Esophagus mucosa (tissue), 1 donor: ENCODE data around the gene ARCN1. TPM values are rescaled to one million over a fixed set of nuclear protein-coding genes. Genes with fewer than 3 reads are reported as not detected.

ENCODE experiments used
- ATAC-seq: fragments of 200-7000 bp; cut with Tn5 transposase; one replicate; pipeline ENCODE4 v1.9.1; 2020
- total RNA-seq: library from RNA; stranded (reverse); gene quantifications from one replicate; pipeline ENCODE4 v1.2.4, GENCODE V29; 2023
- donor health status: DM: yes; HTN: yes; CAD: no.

The ARCN1 gene
- total RNA-seq, 1 donor from 2014 or later: 71.7 TPM

DNA sequence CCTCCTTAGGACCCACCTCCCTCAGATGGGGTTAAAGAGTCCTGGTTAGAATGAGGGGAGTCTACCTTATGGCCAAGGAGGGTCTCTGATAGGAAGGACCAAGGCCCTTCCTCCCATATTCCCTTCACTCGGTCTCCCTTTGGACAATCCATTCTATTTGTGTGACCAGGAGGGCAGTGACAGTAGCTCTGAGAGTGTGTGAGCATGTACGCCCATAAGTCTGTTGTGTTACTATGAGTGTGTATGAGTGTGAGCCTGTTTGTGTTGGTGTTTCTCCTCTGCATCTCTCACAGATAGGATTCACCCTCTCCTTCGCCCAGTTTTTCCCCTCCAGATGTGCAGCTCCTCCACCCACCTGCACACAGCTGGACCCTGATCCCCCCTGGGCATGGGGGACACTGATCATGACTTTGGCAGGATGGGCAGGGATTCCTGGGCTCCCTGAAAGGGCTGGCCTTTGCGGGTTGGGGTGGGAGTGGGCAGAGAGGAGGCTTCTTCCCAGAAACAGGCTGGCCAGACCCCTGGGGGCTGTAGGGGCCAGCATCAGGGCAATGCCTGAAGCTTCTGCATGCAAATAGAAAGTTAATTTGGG, 49.7 kb downstream of the ARCN1 start:
- ATAC-seq: no peak

DNA sequence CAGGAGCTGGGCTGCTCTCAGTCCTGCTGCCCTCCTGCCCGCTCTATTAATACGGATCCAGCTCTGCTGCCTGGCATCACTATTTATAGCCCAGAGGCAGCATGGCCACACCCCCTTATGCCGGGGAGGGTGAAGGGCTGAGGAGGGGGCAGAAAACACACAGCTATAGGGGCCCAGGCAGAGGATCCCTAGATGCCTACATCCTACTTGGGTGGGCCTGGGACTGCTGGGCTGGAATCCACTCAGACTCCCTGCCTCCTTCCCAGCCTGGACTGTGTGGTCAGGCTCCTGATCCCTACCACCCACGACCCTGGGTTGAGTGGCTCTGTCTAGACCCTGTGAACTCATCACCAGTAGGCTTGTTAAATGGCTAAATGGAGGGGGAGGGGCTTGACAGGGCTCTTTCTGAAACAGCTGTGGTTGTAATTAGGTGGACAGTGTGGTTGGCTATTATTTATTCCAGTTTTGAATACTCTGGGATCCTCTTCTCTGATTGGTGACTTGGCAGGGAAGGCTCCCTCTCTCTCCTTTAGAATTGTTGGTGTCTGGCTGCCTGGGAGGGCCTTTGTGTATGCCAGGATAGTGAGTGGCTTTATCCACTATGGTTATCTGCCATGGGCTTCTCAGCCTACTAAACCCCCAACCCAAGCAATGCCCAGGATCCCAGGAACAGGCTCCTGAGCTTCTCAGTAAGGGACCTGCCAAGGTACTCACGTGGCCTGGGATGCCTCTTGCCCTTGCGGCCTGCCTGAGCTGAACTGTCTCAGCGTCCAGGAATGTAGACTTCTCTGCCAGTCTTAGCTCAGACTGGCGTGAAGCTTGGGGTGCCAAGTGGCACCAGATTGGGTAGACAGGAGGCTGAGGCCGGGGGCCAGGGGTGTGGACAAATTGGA, 50.4 kb downstream of the ARCN1 start:
- ATAC-seq: peak; percentile 74

DNA sequence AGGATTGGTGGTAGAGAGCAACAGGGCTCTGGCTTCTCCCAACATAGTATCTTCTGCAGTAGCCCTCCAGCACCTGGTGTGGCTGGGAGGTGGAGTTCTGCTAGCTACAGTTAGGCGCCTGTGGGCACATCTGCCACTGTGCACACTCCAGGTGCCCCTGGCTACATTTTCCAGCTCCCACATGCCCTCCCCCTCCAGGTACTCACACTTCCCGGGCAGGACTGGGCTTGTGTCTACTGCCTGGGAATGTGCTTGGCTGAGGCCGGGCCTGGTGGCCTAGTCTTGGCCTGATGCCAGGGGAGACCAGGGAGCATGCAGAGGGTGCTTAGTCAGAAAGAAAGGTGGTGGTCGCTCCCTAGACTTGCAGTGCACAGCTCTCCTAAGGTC, 51.1 kb downstream of the ARCN1 start:
- ATAC-seq: peak; percentile 34

DNA sequence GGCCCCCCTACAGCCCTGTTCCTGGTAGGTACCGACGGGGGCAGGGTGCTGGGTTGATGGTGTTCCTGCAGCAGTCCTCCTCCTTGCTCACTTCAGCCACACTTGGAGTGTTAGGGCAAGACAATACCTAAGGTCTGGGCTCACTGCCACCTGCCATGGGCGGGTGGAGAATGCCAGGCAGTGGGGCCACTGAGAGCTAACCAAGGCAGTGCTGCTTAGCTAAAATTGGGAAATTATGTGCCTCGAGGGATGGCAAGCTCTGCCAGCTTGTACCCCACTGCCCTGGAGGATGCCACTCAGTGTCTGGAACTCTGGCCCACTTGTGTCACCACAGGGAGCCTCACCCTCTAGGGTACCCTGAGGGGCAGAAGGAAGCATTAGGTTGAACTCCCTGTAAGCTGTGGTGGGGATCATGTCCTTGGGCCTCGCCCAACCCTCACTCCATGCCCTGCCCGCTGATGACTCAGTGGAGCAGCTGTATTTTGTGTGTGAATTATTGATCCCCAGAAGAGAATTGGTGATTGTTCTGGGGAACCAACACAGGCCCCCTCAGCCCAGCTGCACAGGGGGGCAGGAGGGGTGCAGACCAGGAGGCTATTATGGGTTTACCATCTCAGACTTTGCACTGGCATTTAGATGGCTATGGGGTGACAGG, 53.0 kb downstream of the ARCN1 start:
- peak; percentile 47 for ATAC-seq

DNA sequence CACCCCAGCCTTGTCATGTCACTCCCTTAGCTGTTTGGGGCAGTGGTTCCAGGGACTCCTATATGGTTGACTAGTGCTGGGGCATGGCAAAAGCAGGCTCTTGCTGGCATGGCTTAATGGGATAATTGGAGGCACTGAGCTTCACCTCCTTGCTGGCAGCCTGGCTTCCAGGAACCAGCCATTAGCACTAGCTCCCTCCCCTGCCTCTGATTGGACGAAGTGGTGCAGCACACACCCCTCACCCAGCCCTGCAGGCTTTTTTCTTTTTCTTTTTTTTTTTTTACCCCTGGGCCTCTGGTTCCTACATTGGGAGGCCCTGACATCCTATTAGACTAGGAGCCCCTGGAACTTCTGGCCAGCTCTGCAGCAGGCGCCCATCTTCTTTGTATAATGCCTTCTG, 53.8 kb downstream of the ARCN1 start:
- ATAC-seq: no peak

DNA sequence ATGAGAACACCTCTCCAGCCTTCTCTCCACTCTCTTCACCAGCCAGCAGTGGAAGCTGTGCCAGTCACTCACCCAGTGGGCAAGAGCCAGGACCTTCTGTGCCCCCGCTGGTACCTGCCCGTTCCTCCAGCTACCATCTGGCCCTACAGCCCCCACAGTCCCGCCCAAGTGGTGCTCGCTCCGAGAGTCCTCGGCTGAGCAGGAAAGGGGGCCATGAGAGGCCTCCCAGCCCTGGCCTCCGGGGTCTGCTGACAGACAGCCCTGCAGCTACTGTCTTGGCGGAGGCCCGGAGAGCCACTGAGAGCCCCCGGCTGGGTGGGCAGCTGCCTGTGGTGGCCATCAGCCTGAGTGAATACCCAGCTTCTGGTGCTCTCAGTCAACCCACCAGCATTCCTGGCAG, 55.4 kb downstream of the ARCN1 start:
- no peak for ATAC-seq

DNA sequence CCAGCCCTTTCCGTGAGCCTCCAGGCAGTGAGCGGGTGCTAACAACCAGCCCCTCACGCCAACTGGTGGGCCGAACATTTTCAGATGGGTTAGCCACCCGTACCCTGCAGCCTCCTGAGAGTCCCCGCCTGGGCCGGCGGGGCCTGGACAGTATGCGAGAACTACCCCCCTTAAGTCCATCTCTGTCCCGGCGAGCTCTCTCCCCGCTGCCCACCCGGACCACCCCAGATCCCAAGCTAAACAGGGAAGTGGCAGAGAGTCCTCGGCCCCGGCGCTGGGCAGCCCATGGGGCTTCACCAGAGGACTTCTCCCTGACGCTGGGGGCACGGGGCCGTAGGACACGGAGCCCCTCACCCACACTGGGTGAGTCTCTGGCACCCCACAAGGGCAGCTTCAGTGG, 55.8 kb downstream of the ARCN1 start:
- no peak for ATAC-seq

DNA sequence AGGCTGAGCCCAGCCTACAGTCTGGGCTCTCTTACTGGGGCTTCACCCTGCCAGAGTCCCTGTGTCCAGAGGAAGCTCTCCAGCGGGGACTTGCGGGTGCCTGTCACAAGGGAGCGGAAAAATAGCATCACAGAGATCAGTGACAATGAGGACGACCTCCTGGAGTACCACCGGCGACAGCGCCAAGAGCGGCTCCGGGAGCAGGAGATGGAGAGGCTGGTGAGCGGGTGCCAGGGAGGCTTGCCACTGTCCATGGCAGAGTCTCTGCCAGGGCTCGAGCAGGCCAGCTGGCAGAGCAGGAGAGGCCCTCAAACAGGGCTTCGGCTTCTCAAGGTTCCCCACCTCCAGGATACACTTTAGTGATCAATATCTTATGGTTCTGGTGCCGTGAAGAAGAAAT, 56.2 kb downstream of the ARCN1 start:
- ATAC-seq: no peak

DNA sequence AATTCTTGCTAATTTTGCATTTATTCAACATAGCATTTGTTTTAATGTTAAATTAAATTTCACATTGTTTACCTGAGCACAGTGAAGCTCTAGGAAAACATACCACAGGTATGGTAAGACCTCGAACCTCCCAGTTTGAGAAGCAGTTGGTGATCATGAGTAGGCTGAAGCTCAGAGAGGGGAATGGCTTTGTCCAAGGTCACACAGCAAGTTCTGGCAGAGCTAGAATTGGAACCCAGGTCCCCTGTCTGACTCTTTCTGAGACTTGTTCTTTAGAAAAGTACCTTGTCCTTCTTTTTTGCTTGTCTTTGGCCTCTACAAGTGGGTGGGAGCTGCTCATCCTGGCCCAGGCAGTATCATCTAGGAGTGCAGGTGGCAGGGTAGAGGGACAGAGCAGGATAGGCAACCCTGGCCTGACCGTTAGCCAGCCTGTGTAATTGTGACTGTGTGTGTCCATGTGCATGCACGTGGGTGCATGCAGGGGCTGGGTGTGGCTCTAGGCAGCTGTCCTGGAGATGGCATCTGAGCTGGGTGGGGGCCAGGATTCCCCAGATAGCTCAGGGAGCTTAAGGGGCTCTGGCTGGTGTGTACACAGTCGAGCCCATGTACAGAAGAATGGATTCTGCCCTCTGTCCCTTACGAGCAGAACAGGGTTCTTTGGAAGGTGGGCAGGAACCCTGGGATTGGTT, 56.8 kb downstream of the ARCN1 start:
- ATAC-seq: no peak

DNA sequence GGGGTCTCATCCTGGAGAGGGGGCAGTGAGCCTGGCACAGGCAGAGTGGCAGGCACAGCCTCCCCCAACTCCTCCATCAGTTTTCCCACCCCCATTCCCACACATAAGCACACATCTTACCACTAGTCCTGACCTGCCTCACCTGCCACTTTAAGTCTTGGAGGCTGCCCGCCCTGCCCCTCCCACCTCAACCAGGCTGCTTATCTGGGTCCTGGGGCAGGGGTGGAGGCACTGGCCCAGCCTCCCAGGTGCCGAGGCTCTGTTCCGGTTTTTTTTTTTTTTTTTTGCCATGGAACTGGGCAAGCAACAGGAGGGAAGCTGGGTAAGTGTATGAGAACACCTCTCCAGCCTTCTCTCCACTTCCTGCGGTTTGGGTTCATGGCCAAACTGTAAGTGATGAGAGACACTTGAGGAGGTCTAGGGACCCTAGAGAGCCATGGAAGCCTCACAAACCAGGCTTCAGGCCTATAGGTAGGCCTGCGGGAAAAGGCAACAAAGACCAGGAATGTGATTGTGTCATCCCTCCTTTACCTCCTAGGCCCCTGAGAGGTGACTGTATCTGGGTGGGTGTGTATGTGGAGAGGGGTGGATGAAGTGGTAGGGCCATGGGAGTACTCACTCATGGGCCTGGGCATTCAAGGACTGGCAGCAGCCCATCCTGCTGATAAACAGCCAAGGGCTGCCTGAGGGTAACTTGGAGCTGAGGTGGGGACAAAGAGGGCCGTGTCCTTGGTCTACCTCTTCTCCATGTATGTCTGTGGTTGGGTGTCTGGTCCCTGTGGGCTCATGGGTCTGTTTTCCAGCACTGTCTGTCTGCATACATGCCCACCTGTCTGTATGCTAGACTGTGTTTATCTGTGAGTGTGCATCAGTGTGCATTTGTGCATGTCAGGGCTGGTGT, 57.8 kb downstream of the ARCN1 start:
- ATAC-seq: peak; percentile 23

DNA sequence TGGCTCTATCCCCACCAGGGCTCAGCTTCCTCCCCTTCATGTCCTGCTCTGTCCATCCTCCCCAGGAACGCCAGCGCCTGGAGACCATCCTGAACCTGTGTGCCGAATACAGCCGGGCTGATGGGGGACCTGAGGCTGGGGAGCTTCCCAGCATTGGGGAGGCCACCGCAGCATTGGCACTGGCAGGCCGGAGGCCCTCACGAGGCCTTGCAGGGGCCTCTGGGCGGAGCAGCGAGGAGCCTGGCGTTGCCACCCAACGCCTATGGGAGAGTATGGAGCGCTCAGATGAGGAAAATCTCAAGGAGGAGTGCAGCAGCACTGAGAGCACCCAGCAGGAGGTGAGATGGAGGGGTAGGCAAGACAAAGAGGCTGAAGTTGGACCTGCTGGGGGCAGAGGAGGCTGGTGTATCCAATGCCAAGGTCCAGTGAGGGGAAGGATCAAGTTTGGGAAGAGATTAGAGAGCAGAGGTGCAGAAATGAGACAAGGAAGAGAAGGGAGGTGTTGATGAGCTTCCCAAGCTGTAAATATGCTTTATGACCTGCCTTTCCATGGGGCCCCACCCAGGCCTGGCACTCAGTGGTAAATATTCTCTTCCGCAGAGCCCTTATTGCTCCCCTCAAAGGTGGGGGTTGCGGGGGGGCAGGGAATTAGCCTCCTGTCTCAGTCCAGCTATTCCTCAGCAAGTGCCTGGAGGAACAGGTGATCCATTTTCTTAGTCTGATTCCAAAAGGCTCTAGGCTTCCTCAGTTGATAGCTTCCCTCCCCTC, 59.1 kb downstream of the ARCN1 start:
- no peak for ATAC-seq

DNA sequence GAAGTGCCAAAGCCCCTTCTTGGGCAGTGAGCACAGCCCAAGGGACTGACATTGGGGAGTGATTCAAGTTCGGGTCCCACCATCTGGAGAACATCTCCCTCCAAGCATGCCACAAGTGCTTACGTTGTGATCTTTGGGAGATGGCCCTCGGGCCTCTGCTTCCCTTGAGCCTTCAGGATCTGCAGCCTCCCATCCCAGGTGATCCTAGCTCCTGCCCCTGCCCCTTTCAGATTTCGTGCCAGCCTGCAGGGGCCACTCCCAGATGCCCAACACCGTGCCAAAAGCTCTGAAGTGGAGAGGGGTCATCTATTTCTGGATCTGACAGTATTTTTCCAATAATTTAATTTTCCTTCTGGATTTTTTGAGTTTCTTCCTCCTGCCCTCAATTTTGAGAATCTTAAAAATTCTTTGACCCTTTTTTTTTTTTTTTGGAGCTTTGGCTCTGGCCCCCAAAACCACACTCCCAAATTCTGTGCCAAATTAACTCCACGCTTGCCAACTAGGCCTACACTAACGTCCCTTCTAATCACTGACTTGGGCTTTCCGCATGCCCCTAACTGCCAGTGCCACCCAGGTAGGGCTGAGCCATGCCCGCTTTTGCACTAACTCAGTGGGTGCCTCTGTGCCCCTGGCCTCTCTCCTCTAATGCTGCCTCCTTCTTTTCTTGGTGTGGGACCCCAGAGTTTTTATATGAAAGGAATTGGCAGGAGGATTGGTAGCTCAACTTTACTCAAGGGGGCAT, 60.5 kb downstream of the ARCN1 start:
- ATAC-seq: no peak

DNA sequence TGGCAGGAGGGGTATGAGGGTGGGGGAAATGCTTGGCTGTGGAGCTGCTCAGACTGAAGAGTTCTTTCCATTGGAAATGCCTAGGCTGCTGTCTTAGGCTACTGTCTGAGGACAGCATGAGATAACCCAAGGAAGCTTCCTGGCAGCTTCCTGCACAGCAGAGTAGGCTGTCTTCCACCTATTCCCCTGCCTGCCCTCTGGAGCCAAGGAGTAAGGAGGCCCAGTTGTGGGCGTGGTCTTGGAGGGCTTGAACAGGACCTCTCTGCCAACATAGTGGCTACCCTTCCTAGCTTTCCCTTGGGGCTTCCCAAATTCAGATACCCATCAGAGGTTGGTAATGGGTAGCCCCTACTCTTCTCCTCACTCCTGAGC, 61.1 kb downstream of the ARCN1 start:
- ATAC-seq: no peak

DNA sequence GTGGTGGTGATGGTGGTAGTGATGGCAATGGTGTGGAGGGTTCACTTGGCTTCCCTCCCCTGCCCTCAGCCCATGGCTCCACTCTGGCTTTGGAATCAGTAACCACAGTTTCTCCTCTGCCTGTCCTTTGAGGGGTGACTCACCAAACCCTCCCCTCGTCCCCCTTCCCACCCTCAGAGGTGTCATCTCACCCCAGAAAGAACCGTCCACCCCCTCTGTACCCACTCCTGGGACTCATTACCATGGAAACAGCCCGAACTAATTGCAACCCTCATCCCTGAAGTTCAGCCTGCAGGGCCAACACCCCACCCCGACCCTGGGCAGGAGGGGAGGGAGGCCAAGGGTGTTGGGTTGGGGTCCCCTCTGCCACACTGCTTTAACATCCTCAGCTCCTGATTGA, 61.8 kb downstream of the ARCN1 start:
- no peak for ATAC-seq

DNA sequence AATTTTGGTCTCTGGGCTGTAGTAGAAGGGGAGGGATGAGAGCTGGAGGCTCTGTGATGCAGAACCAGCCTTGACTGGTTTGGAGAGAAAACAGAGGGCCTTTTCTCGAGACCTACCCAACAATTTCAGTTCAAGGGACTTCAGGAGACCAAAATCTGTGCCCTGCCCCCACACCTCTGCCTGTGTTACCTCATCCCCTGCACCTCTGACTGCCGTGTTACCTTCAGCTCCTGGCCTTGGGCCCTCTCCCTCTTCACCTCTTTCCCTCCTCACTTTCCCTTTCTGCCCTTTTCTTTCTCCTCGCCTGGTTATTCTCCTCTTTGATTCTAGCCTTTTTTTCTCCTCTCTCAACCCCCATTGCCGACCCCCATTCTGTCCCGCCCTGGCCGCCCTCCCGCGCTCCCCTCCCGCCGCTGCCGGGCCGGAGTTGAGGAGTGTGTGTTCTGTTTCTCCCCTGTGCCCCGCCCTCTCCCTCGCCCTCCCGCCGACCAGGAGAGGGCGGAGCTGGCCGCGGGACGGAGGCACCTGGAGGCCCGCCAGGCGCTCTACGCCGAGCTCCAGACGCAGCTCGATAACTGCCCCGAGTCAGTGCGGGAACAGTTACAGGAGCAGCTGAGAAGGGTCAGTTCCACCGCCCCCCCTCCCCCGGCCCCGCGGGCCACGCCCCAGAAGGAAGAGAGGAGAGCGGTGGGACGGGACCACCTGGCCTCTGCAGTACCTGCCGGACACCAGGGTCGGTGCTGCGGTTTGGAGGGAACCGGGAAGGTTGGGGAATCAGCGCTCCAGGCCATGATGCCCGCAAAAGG, 62.4 kb downstream of the ARCN1 start:
- ATAC-seq: peak; percentile 73

DNA sequence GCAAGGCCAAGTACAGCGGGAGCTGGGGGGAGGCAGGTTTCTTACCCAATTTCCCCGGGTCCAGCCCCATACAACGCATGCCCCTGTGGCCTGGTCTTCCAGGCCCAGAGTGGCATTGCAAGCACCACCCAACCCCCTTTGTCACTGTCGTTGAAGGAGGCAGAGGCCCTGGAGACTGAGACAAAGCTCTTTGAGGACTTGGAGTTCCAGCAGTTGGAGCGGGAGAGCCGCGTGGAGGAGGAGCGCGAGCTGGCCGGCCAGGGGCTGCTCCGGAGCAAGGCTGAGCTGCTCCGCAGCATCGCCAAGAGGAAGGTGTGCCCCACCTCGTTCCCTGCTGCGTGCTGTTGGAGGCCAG, 63.0 kb downstream of the ARCN1 start:
- ATAC-seq: no peak

DNA sequence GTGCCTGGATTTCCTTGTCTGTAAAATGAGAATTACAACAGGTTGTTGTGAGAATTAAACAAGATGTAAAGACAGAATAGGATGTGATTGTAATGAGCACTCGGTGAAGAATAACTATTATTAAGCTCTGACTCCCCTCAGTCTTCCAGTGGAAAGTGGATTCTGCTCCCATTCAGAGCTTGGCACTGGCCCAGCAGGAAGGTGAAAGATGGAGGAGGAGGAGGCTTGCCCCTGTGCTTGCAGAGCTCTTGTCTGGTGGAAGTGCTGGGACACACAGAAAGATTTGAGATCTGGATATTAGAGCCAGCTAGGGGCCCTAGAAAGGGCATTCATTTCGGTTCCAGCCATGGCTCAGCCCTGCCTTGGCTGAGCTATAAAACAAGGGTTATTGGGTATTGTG, 63.4 kb downstream of the ARCN1 start:
- ATAC-seq: no peak

DNA sequence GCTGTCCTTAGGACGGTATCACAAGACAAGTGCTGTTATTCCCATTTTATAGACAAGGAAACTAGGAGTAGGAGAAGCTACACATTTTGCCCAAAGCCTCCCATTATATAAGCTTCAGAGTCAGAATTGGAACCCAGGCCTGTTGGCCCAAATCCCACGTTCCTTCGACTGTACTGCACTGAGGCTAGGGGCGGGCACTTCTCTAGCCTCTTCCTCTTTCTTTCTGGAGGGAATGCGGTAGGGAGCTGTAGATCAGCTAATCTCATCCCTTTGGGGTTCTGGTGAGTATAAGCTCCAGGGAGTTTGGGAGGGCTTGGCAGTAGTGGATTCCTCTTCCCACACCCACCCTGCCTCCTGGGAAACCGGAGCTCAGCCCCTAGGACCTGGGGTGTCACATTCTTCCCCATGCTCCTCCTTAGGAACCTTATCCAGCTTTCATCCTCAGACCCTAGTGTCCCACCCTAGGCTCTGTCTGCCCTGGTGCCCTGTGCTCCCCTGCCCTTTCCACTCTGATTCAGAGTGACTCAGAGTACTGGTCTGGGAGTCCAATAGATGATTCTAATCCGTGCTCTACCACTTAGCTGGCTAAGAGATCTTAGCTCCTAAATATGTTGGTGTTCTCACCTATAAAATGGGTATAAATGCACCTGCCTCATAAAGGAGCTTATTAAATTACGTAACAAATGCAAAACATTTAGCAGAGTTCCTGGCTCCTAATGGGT, 64.5 kb downstream of the ARCN1 start:
- no peak for ATAC-seq

DNA sequence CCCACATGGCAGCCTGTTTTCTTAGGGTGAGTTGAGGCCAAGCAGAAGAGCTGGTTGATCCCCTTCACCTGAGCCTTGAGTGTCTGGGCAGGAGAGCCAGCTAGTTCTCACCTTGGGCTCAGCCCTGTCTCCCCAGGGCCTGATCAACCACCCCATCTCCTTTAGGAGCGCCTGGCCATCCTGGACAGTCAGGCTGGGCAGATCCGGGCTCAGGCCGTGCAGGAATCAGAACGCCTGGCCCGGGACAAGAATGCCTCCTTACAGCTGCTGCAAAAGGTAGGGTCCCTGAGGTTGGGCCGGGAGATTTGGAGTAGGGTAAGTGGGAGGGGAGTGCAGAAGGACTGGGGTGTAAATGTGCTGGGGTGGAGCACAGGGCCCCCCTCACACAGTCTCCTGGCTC, 66.5 kb downstream of the ARCN1 start:
- no peak for ATAC-seq
